GM21447 (cell line): ENCODE measurements around the gene TRIML2.

Experiments used
- ATAC-seq: cut with Tn5 transposase; IDR thresholded peaks from one replicate; pipeline ENCODE4 v1.9.1; 2021; ENCODE audit not compliant: unreplicated experiment

The TRIML2 gene, protein sequence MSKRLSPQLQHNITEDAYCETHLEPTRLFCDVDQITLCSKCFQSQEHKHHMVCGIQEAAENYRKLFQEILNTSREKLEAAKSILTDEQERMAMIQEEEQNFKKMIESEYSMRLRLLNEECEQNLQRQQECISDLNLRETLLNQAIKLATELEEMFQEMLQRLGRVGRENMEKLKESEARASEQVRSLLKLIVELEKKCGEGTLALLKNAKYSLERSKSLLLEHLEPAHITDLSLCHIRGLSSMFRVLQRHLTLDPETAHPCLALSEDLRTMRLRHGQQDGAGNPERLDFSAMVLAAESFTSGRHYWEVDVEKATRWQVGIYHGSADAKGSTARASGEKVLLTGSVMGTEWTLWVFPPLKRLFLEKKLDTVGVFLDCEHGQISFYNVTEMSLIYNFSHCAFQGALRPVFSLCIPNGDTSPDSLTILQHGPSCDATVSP

DNA sequence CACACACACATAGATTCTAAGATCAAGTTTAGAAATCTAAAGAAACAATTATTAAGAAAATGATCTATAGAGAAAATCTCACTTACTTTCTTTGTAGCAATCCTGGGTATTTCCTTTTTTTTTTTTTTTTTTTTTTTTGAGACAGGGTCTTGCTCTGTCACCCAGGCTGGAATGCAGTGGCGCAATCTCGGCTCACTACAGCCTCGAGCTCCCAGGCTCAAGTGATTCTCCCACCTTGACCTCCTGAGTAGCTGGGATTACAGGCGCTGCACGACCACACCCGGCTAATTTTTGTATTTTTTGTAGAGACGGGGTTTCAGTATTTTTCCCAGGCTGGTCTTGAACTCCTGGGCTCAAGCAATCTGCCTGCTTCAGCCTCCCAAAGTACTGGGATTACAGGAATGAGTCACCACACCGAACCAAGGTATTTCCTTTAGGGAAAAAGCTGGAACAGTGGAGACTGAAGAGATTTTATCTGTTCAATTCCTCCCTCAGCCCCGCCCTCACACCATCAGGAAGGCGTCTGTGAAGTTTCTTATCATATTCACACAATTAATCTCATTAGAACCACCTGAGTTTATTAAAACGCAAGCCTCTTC, at the start of gene TRIML2:
TRIML2 (minus strand) TSS at position 447 of the 599 bp plus-strand sequence. CDS start 4,235 bp downstream, outside the sequence.
- ATAC-seq, result no peak

DNA sequence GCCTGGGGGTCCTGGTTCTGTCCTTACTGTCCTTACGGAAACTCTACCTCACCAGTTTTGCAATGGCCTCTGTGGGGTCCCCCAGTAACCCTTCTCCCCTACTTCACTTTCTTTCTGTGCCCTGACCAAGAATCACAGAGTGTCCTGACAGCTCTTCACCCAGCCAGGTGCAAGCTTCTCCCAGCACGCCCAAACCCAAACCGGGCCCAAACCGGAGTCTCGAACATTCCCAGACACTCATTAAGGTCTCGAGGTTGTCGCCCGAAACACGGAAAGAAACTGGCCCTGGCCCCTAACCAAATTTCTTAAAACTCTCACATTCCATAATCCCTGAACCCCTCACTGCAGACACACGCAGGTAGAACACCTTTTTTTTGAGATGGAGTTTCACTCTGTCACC, 48.9 kb upstream of the TRIML2 start:
- ATAC-seq, result no peak

DNA sequence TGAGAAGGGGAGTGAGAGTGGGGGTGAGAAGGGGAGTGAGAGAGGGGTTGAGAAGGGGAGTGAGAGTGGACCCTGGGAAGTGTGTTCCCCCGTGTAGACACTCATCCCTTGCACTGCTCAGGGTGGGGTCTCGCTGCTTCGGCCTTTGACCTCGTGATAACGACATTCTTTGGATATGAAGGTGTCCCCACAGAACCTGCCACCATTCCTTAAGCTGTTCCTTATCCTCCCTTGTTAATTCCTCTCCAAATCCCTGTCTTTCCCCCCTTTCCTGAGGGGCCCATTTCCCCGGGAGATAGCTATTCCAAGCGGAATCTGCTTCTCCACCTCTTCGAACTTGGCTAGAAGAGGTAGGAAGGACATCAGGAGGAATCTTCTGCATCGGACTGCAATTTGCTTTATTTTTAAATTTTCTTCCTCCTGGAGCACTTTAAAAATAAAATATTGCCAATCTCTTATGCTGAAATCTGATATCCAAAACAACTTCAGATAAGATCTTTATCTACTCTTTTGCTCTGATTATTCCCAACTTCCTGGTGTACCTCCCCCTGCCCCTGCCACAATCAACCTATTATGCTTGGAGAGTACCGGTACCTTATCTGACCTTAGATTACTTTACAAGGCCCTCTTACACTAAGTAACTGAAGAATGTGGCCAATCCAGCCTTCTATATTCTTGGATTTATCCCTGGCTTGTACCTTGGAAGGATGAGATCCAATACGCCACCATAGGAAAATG, 45.4 kb upstream of the TRIML2 start:
- ATAC-seq, result no peak

DNA sequence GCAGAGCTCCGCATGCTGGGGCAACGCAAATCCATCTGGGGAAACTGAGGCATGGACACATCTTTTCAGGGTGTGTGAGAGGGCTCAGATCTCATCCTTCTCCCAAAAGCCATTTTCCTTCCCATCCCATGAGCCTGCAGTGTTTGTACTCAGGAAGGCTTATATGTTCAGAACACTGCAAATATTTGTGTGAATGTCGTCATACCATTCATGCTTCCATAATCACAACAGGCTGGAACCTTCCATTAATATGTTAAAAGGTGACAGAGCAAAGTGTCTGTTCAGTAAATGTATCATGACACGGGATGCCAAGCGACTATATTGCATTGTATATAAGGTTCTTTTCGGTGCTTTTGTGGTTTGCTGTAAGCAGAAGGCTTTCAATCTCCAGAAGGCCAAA, 38.4 kb upstream of the TRIML2 start:
- ATAC-seq, result no peak

DNA sequence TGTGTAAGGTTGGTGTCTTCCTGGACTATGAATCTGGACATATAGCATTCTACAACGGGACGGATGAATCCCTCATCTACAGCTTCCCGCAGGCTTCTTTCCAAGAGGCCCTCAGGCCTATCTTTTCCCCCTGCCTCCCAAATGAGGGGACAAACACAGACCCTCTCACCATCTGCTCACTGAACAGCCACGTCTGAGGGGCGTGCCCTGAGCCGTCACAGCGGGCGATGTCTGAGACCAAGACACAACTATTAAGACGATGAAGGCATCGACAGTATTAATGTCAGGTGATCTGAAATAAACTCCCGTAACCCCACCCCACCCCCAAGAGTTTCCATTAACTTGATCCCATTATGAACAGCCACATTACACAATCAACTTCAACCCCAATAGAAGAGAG, 37.8 kb upstream of the TRIML2 start:
- no peak for ATAC-seq

DNA sequence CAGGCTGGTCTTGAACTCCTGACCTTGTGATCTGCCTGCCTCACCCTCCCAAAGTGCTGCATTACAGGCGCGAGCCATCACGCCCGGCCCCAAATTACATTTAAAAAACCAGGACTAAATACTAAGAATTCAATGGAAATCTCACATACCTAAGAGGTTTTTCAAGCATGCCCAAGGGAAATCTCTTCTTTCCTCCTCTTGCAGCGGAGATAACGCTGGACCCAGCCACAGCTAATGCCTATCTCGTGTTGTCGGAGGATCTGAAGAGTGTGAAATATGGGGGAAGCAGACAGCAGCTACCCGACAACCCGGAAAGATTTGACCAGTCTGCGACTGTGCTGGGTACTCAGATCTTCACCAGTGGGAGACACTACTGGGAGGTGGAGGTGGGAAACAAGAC, 37.2 kb upstream of the TRIML2 start:
- ATAC-seq, result no peak

DNA sequence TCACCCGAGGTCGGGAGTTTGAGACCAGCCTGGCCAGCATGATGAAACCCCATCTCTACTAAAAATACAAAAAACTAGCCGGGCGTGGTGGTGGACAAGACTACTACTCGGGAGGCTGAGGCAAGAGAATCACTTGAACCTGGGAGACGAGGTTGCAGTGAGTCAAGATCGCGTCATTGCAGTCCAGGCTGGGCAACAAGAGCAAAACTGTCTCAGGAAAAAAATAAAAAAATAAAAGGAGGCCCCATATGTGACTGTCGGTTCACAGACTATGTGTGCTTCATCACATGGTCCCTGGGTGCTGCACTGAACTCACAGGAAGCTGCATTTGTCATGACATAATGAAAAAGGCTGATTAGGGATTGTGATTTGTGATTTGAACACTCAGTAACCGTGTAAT, 36.2 kb upstream of the TRIML2 start:
- no peak for ATAC-seq

DNA sequence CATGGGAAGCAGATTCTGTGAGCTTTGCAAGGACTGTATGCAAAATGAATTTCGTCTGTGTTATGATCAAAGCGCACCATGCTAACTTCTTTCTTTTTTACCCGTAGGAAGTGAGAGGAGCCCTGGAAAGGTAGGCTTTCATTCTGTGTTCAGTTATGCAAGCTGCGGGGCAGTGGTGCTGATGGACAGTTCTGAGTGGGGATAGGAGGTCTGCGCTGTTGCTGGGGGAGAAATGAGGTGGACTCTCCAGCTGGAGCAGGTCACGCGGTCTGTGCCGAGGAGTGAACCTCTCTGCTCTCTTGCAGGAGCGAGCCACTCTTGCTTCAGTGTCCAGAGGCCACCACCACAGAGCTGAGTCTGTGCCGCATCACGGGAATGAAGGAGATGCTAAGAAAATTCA, 34.3 kb upstream of the TRIML2 start:
- ATAC-seq, result no peak

DNA sequence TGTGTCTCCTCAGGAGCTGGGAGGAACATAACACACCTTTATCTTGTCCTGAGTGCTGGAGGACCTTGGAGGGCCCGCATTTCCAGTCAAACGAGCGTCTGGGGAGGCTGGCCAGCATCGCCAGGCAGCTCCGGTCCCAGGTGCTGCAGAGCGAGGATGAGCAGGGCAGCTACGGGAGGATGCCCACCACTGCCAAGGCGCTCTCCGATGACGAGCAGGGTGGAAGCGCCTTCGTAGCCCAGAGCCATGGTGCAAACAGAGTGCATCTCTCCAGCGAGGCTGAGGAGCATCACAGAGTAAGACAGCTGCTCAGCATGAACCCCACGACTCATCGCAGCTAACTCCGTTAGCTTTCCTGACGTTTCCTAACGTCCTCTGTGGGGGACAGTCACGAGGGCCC, 30.3 kb upstream of the TRIML2 start:
- no peak for ATAC-seq

DNA sequence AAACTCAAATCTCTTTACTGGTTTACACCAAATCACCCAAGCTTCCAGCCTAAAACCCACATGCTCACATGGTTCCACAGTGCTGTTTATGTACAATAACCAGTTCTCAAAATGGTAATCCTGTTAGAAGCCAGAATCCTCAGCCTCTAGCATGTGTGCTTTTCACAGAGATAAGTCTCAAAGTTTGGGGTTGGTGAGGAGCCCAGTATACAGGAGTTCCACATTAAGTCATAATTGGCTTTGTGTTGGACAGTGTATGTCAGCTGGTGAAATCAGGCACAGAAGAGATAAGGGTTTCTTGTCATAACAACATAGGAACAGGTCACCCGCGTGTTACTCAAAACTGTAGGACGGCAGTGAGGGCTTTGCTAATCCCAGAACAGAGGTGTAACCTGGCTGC, 29.7 kb upstream of the TRIML2 start, which contains the start of gene TRIML1:
TRIML1 (plus strand) TSS at position 301 of the 400 bp plus-strand sequence. CDS start 118 bp downstream, outside the sequence.
- no peak for ATAC-seq

DNA sequence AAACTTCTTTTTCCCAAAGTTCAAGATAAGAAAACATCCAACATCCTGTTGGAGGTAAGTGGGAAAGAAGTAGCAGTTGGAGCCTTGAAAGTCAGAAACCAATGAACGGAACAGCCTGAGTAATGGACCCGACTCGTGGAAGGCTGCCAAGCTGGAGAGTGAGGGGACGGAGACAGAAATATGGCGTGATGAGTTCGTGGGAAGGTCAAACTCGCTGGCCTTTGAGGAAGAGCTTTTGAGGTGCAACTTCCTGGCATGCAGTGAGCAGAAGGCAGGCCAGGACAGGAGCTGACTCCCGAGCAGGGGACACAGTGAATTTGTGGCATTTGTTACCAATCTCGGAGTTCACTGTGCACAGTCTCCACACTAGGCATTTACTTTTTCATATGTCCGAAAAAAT, 28.8 kb upstream of the TRIML2 start:
- ATAC-seq, result no peak

DNA sequence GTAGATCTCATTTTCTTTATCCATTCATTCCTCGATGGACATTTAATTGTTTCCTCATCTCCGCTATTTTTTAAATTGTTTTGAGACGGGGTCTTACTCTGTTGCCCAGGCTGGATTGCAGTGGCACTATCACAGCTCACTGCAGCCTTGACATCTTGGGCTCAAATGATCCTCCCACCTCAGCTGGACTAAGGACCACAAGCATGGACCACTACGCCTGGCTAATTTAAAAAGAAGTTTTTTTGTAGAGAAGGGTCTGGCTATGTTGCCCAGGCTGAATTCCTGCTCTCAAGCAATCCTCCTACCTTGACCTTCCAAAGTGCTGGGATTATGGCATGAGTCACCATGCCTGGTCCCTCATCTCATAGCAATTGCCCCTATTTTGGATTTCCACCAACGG, 22.8 kb upstream of the TRIML2 start:
- ATAC-seq, result no peak

DNA sequence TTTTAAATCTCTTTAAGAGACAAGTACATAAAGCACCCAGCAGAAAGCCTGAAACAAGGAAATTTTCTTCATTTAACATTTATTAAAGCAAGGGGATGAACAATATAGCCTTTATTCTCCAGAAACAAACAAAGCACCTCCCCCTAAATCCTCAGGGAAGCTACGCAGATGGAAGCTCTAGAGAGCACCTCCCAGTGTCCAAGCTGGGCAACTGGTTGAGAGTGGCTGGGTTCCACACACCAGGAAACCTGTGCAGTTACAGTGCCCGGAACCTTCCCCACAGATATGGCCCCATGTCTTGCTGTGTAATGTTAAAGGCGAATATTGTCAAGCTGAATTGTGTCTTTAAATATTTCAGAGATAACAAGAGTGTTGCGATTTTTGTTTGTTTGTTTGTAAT, 21.0 kb upstream of the TRIML2 start:
- ATAC-seq, result no peak

DNA sequence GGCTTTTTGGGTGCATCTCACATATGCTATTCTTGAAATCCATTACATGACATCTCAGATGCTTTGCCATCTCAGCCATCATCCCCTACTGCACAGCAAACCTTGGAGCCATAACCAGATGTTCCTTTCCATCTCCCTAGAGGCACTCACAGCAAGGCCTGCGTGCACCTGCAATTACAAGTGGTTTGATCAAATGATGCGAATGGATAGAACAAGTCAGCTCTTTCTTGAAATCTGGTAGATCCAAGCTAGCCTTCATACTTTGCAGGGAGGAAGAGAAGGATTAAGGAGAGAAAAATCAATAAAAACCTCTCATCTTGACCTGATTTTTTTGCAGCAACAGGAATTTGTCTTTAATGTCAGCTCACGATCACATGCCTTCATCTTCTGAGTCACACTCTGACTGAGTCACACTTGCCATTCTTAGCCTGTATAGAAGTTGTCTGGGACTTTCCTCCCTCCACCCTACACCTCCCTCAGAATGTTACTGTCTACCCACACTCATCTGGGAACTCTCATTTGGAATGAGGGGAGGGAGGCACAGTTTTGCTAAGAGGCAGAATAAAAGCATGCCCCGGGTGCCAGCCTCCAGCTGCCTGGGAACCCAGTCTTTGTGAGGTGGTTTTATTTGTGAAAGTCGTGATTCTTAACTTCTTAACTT, 17.9 kb upstream of the TRIML2 start:
- no peak for ATAC-seq

DNA sequence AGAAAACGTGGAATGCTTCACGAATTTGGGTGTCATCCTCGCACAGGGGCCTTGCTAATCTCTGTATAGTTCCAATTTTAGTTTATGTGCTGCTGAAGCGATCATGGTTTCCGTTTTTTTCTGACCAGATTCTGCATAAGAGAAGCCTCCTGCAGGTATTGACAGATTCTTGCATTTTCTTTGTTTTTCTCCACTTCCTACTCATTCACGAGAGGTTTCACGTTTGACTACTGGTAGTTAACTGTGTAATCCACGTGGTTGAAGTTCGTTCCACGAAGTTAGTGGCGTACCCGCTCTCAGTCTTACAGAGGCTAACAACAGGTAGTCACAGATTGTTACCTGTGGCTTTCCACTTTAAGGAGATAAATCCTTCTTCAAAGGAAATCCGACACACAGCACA, 12.1 kb upstream of the TRIML2 start:
- no peak for ATAC-seq

DNA sequence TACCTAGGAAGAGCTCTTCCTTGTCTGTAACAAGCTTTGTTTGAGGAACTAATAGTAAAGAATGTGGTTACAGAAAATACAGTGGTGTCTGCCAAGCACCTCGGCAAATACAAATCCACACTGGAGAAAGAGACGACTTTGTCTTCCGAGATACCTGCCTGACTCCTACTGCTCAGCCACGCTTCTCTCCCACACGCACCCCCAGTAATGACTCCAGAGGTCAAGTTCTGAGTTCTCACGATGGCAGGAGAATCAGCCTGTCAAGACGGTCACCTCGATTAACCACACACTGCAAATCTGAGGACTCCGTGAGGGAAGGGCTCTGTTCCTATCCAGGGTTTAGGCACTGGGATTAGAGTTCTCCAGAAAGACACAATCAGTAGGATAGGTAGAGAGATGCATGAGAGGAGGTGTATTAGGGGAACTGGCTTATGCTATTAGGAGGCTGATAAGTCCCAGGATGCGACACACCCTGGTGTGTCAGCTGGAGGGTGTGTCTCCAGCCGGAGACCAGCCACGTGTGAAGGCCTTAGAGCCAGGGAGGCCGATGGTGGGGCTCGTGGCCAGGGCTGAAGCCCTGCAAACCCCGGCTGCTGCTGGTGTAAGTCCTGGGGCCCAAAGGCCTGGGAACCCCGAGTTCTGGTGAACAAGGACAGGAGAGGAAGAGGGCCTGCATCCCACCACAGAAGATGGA, 8.4 kb upstream of the TRIML2 start:
- ATAC-seq, result no peak

DNA sequence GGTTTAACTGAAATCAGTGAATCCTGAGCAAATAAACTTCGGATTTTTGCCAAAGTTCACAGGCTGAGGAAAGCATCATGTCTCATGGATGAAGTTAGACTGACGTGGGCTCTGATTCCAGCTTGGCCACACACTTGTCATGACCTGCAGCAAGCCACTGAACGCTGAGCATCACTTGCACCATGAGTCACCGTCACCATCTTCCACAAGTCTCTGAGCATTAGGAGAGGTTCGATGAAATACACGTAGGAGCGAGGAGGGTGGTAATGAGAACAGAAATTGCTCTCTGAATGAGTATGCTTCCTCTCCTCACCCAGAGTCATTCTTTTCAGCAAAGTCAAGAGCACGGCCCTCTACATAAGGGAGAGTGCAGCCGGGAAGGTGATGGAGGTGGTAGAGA, 3.8 kb upstream of the TRIML2 start:
- ATAC-seq, result no peak

DNA sequence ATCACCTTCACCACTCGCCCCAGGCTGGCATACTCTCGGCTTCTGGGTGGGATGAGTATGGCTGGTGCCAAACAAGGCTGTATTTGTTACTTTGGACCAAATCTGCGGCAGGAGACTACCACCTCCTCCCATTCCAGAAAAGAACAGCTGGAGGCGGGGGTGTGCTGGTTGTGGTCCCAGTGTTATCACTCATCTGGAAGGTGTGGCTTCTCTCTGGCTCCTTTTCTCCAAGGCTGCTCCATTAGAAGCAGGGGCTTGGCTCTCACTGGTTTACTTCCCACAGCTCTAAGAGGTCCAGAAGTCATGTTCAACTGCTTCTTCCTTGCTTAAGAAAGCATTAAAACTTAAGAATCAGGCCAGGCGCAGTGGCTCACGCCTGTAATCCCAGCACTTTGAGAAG, 2.6 kb upstream of the TRIML2 start:
- no peak for ATAC-seq

DNA sequence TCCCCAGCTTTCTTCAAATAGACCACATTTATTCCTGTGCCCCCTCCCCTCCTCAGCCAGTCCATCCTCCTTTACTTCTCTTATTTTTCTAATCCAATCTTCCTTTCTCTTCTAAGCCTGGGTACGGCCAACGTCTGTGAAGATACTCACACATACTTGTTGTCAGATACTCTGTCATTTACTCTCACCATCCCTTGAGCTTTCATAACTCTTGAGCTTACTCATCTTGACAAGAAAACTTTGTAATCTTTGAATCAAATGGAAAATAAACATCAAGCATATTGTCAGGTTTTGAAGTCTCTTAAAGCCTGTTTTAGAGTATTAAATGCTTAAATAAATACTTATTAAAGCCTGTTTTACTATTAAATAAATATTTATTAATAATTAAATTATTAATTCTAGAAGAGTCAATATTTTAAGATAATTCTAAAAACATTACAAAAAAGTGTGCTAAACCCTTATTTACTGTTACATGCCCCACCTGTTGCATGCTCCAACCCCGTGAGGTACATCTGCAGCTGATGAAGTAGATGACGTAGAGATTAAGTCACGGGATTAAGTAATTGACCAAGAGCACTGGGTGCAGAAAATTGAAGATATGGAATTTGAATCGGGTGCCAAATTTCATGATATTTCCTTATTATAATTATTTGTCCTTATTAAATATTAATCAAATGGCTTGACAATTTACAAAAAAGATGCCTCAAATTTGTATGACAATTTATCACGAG, 1.5 kb upstream of the TRIML2 start:
- ATAC-seq, result no peak

DNA sequence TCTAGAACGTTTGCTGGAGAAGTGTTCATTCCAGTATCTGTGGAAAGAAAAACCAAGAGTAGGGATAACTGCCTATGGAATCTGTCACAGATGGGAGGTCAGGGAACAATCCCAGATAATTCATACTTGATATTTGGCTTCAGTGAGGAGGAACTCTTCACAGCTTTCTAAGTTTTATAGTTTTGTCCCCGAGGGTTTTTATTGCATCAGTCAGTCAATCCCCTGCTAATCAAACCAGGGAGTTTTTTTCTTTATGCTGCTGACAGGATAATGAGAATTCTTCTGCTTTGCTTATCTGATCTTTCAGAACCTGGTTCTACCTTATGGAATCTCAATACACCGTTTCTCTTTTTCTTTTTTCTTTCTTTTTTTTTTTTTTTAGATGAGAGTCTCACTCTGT, 633 bp upstream of the TRIML2 start:
- ATAC-seq, result no peak
